Measurements from ENCODE around the gene ZNF559.

Gene ZNF559

DNA sequence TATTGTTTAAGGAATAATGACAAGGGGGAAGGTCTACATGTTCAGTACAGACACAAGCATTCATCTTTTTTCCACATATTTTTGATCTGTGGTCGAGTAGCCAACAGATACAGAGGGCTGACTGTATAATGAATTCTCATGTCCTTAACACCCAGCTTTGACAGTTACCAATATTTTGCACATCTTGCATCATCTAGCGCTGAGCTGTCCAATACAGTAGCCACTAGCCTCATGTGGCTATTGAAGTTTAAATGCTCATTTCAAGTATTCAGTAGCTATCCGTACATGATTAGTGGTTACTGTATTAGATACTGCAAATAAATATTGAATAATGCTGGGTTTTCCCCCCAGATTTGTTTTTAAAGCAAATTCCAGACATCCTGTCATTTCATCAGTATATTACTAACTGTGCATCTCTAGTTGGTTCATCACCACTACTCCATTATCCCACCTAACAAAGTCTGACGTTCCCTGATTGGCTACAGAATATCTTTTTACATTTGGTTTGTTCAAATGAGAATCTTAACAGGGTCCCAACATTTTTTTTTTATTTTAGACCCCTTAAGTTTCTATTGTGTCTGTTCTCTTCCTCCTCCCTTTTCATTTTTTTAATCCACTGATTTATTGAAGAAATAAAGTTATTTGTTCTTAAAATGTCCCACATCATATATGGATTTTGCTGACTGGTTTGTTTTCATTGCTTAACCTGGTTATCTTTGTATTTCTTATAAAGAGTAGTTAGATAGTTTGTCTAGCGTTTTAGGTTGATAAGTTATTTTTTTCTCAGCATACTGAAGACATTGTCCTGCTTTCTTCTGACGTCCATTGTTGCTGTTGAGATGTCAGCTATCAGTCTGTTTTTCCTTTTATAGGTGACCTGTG, 47.0 kb downstream of the ZNF559 start:
- Histone ChIP-seq H3K27ac (no peak overlapping the region), H3K4me3 (ENCODE audit: low read depth, low read length) (no peak overlapping the region), H3K9ac (no peak overlapping the region), H3K27me3 (ENCODE audit: control insufficient read depth, insufficient read depth, low read length) (no peaks in the 10 kb centered on the region), H3K4me1 (no peaks in the 10 kb centered on the region), H3K36me3 (ENCODE audit: control insufficient read depth, insufficient read depth, low read length) (peaks cover 14% of the 10 kb centered on the region), H3K79me2 (no peaks in the 10 kb centered on the region), H2AFZ (no peak overlapping the region), H3K9me3 (ENCODE audit: control insufficient read depth, low read length) (peaks cover 14% of the 10 kb centered on the region), H3K4me2 (ENCODE audit: low read length) (no peak overlapping the region)
- TF ChIP-seq, protein P1, sequence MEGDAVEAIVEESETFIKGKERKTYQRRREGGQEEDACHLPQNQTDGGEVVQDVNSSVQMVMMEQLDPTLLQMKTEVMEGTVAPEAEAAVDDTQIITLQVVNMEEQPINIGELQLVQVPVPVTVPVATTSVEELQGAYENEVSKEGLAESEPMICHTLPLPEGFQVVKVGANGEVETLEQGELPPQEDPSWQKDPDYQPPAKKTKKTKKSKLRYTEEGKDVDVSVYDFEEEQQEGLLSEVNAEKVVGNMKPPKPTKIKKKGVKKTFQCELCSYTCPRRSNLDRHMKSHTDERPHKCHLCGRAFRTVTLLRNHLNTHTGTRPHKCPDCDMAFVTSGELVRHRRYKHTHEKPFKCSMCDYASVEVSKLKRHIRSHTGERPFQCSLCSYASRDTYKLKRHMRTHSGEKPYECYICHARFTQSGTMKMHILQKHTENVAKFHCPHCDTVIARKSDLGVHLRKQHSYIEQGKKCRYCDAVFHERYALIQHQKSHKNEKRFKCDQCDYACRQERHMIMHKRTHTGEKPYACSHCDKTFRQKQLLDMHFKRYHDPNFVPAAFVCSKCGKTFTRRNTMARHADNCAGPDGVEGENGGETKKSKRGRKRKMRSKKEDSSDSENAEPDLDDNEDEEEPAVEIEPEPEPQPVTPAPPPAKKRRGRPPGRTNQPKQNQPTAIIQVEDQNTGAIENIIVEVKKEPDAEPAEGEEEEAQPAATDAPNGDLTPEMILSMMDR (IDR thresholded peaks at IDR 0.05) = no peak

DNA sequence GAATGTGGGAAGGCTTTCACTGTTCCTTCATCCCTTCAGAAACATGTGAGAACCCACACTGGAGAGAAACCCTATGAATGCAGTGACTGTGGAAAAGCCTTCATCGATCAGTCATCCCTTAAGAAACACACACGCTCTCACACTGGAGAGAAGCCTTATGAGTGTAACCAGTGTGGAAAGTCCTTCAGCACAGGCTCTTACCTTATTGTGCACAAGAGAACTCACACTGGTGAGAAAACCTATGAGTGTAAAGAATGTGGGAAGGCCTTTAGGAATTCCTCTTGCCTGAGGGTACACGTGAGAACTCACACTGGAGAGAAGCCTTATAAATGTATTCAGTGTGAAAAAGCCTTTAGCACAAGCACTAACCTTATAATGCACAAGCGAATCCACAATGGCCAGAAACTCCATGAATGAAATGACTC, 57.4 kb downstream of the ZNF559 start:
- peaks cover 38% of the 10 kb centered on the region for H3K9me3 ChIP-seq (ENCODE audit: control insufficient read depth, low read length)
- no peaks in the 10 kb centered on the region for H3K79me2 ChIP-seq
- H3K27me3 ChIP-seq (ENCODE audit: control insufficient read depth, insufficient read depth, low read length) = no peaks in the 10 kb centered on the region
- no peak overlapping the region for H3K9ac ChIP-seq
- H3K4me3 ChIP-seq (ENCODE audit: low read depth, low read length) = no peak overlapping the region
- no peaks in the 10 kb centered on the region for H3K4me1 ChIP-seq
- TF ChIP-seq, protein P1 (IDR thresholded peaks at IDR 0.05) = no peak
- H2AFZ ChIP-seq = no peak overlapping the region
- H3K4me2 ChIP-seq (ENCODE audit: low read length) = no peak overlapping the region
- no peak overlapping the region for H3K27ac ChIP-seq
- H3K36me3 ChIP-seq (ENCODE audit: control insufficient read depth, insufficient read depth, low read length) = peaks cover 68% of the 10 kb centered on the region
